ENCODE results near the gene COL5A1.
A peak's percentile ranks its signal among the peaks of the same experiment; 100 is the strongest.

The COL5A1 gene

DNA sequence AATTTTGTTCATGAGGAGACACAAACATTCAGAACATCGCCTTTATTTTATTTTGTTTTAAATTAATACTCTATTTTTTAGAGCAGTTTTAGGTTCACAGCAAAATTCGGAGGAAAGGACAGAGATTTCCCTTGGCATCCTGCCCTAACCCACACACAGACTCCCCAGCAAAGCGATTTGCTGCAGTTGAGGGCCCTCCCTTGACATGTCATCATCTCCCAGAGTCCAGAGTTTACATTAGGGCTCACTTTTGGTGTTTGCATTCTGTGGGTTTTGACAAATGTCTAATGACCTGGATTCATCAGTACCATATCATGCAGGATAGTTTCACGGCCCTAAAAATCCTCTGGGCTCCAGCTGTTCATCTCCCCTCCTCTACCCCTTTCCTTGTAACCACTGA lies 33.6 kb upstream of the COL5A1 start:
- peak; percentile 85 for DNase-seq

DNA sequence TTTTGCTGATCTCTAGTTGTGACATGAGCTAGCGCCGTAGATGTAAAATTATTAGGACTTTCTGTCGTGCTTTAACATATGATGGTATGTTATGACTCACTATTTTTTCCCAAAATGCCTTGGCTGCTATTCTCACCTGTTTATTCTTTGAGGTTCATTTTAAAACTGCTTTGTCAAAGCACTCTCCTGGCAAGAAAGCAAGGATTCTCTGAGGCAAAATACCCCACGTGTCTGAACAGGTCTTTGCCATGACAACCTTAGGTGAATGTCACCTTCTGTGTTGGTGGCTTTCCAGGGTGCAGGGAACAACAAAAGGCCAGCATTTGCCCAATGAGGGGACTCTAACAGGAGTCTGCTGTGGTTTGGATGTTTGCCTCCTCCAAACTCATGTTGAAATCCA lies 30.6 kb upstream of the COL5A1 start:
- no peak for DNase-seq

DNA sequence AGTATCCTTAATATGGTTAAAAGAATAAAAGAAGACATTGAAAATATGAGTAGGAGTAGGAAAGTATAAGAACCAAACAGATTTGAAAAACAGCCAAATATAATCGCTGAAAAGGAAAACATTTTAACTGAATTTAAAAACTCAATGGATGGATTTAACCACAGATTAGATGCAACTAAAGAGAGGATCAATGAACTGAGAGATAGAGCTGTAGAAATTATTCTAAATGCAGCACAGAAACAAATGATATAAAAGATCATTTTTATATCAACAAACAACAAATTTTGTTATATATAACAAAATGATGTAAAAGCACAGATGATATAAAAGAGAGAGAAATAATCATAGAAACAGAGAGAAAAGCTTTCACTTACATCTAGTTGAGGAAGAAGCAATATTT lies 29.3 kb upstream of the COL5A1 start:
- no peak for DNase-seq

DNA sequence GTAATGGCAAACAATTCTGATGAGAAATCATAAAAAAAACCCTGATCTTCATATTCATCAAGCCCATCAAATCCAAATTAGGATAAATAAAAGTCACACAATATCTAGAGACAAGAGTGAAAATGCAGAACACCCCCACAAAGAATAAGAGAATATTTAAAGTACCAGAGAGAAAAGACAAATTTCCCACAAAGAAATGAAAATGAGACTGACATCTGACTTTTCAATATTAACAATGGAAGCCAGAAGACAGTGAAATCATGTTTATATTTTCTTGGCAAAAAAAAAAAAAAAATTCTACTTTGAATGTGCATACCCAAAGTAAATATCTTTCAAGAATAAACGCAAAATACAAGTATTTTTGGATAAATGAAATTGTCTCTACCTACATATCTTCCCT lies 28.9 kb upstream of the COL5A1 start:
- DNase-seq, result no peak

DNA sequence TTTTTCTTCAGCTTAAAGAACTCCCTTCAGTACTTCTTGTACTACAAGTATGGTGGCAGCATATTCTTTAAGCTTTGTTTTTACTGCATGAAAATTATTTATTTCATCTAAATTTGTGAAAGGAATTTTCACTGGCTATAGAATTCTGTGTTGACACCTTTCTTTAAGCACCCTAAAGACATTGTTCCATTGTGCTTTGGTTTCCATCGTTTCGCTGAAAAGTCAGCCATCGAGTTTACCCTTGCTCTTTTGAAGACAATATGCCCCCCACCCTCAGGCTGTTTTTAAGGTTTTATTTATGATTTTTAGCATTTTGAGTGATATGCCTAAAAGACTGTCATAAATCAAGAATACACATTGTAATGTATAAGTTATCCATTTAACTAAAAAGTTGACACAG lies 27.3 kb upstream of the COL5A1 start:
- DNase-seq, result no peak

DNA sequence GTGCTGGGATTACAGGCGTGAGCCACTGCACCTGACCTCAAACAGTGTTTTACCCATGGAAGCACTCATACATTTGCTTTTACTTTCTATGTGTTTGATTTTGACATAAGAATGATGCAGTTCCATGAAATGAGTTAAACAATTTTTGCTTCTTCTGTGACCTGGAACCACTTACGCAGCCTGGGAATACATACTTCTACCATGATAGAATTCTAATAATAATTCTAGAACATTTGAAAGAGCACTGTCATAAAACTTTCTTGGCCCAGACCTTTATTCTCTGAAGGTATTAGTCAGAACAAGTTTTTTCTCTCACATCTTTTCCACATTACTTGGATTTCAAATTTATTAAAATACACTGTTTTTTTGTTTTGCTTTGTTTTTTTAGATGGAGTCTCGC lies 25.3 kb upstream of the COL5A1 start:
- DNase-seq, result no peak

DNA sequence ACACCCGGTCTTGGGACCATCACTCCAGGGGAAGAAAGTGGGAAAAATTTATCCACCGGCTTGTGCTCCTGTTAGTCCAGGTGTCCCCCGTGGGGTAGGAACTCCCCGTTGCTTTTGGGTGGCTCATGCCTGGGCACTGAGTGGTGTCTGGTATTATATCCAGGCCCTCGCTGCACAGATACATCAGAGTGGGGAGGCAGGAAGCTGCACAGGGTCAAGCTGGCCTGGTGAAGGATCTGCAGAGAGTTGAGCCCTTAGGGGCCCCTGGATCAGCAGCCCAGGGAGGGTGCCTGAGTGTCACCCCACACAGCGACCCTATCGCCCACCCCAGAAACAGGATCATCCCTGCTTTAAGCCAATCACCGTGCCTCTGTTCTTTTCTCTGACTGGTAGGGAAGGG lies 24.4 kb upstream of the COL5A1 start:
- DNase-seq, result no peak

DNA sequence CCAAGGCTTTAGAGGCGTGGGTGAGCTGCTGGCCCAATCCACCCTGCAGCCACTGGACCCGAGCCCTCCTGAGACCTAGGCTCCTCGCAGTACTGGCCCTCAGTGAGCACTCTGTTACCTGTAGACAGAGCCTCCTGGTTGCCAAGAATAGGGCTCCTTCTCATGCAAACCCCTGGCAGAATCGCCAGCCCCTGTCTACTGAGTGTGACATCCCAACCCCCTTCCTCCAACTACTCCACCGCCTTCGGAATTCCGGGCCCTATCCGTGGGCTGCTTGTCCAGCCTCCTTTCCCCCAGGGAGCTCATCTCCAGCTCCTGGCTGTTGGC lies 23.8 kb upstream of the COL5A1 start:
- no peak for DNase-seq

DNA sequence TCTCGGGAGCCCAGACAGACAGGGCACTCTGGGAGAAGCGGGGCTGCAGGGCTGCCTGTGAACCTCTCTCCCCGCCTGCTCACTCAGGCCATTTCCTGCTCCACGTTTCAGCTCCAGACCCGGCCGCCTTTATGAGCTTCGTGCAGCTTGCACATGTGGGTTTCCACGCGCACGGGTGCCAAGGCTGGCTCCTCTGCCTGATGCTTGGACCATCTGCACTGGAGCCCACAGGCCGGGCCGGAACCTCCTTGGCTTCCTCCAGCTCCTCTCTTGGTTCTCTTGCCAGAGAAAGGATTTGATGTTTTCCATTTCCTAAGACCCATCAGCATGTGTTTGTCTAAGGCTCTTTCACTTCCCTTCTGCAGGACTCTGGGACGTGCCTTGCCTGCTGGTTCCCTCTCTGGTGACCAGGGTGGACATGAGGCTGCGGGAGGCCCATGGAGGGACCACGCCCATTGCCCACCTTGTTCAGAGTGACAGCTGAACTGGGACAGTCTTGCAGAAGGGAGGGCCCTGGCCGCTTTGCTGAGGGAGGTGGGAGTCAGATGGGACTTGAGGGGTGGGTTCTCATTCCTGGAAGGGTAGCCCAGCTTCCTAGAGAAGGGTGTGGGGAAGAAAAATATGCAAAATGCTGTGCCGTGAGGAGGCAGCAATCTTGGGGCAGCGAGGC lies 23.3 kb upstream of the COL5A1 start:
- DNase-seq, result peak; percentile 24

DNA sequence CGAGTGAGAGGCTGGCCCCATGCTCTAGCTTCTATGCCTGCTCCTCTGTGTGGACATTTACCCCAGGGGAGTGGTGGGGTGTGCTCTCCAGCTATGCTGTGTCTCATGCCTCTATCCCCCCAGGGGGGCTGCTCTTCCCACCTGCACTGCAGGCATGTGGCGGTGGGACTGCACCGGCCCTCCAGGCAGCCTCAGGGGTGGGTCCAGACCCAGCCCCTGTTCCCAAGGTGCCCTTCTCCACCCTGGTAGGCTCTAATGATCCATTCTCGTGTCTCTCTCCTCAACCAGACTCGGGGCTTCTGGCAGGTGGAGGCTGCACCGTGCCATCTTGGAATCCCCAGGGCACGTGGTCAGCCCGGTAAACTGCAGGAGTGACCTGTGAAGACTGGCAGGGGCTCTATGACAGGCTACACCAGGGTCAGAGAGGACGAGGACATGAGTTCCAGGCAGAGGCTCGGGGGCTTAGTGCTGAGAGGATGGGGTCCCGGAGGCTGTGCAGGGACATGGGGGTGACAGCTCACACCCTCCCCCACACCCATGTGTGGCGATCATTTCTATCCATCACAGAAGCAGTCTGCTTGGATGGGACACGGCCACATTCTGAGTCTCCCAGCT lies 22.7 kb upstream of the COL5A1 start:
- DNase-seq, result no peak

DNA sequence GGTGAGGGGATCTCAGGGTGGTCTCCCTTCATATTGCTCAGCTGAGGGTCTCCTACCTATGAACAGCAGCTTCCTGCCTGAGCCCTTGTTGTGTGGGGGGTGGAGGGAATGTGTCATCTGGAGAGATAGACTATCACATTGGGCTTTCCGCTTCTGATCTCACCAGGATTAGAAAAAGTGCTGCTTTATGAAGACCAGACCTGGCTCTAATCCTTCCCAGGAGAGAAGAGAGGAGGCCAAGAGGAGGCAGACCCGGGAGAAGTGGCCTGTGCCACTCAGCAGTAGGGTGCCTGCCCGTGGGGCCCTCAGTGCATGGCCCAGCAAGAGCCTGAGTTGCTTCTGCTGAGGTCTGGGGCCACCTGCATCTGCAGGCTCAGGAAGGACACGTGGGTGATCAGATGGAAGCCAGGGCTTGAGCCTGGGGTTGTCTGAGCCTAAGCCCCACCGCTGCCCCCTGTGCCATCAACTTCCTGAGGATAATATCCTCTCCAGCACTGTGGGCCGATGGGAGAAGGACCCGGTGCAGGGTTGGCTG lies 22.1 kb upstream of the COL5A1 start:
- no peak for DNase-seq

DNA sequence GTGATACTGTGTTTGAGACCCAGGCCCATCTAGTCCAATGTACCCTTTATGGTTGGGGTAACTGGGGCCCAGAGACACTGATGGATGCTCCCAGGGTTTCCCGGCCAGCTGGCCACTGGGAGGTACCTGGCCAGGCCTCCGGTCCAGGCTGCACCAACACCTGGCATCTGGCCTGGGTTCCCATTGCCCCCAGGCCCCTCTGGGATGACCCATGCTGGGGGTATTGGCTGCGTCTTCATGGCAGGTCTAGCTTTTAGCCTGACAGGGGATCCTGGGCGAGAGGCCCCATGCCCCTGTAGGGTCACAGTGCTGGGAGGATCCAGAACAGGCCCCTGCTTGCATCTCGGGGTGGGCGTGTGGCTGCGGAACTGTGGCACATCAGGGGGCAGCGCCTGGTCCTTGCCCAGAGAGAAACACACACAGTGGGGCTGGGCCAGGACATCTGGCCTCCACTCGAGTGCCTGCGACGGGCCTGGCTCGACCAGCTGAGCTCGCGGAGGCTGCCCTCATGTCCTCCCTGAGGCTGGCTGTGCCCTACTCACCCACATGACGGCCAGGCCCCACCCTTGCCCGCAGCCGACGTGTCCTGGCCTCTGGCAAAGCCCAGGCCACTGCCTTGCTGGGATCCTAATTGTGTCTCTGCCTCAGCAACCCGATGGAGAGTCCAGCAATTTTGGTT lies 21.5 kb upstream of the COL5A1 start:
- DNase-seq, result no peak

DNA sequence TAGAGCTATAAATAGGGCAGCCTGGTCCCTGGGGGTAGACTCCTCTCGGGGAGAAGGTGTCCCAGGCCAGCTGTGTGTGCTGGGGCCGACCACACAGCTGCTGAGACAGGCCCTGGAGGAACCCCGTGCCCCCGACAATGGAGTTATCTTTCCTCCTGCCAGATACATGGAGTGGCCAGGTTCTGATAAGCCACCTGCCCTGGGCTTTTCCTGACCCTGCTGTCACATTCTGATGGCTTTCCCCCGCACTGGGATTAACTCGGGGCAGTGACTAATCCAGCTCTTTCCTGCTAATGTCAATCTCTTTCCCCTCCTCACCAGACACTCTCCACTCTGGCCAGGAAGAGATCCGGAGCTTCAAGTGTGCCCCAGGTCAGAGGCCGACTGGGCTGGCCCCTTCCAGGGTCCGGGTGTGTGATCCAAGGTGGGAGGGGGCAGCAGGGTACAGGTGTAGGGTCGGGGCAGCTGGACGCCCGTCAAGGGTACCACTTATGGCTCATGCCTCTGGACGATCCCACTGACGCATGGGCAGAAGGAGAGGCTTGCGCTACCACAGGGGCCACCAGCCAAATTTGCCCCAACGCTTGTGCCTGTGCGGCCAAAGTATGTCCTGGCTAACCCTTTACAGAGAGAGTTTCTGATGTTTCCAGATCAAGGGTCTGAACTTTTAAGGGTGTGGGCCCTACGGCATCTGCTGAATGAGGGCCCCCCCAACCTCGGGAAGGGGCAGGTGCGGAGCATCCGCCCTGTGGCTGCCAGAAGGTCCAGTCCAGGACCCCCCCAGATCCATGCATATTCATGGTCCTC lies 20.6 kb upstream of the COL5A1 start:
- no peak for DNase-seq

DNA sequence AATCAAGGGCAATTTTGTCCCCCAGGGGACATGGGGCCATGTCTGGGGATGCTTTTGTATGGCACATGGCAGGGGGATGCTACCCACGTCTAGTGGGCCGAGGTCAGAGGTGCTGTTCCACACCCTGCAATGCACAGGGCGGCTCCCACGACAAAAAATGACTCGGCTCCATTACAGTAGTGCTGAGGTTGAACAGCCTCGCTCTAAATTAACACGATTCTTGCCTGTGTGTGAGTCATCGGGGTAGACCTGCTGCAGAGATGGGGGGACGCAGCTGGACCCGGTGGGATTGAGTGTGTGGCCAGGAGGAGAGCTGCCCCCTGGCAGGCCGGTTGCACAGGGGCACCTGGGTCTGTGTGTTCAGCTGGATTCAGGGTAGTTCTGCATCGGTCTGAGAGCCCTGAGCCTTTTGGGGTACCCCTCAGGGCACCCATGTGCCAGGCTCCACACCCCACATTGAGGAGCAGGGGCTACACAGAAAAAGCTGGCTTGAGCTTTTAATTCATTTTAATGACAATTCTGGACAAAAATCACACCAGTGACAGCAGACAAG lies 20.0 kb upstream of the COL5A1 start:
- no peak for DNase-seq

DNA sequence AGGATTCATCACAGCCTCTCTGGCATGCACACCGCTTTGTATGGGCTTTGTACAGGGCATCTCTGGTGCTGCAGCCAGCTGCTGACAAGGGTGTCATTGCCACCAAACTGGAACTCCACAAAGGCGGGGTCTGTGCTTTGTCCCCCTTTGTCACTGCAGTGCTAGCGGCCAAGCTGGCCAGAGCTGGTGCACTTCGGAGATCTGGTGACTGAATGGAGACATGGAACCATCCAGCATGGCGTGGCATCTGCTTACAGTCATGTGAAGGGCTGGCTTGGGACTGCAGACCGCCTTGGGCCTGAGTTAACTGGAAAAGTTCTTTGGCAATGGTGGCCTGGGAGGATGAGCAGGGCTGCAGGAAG lies 18.7 kb upstream of the COL5A1 start:
- DNase-seq, result peak; percentile 24

DNA sequence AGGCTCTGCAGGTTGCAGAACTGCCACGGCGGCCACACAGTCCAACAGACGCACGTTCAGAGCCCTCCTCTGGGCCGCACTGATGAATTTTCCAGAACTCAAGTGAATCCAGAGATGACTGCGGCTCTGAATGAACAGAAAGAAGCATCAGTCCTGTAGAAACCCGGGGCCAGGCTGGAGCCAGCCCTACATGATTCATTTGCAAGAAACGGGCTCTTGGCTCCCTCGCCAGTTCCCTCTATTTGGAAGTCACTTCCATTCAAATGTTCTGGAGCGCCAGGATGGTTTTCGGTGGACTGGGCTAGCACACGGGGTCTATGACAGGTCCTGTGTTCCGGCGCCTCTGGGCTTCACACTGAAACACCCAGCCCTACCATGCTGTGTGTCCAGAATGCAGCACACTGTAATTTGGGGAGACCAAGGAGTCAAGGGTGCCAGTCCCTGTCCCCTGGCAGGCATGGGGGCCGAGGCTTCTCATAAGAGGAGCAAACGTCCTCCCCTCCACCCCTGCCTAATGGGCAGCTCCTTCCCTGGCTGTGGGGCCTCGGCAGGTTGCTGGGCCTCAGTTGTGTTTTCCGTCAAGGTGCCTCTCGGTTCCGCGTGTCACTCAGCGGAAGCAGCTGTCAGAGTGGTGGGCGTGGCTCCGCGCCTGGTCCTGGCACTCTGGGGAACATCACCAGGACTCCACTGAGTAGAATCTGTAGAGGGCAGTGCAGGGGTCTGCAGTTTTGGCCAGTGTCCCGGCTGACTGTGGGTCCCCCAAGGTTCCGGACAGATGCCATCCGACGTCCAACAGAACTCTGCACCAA lies 18.1 kb upstream of the COL5A1 start:
- DNase-seq, result no peak

DNA sequence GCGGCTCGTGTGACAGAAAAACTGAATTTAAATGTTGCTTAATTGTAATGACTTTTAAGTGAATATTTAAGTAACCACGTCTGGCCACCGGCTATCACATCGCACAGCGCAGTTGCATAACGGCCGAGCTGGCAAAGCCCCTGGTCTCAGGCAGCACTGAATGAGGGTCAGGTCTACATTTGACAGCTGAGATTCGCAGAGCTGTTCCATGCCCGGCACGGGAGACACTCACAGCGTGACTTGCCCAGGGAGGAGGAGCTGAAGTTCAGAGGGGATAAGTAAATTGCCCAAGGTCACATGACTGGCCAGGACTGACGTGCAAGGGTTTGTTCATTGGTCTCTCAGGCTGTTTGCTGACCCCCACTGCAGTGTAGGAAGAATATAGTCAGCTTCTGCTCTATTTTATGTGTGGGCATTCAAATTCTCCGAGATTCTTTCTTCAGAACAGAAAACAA lies 17.4 kb upstream of the COL5A1 start:
- peak; percentile 41 for DNase-seq

DNA sequence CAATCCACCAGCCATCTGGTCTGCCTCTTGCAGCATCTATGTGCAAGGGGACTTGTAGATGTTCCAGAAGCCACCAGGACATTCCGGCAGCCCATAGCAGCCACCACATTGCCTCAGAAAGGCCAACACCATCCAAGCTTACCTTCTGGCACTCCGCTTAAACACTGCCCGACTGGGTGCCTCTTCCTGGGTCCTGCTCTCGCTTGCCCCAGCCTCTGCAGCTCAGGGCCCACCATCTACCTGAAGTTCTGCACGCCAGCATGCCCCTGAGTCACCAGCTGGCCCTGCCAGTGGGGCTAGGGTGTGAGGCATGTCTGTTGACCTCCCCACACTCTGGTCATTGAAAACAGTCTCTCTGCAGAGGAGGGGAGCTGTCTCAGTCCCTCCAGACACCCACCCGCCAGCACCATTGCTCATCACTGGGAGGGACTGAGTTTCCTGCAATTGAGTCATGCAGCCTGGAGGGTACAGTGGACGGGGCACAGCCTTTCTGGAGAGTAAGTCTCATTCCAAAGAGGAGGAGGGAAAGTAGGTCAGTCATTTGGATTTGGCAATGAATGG lies 16.9 kb upstream of the COL5A1 start:
- peak; percentile 97 for DNase-seq

DNA sequence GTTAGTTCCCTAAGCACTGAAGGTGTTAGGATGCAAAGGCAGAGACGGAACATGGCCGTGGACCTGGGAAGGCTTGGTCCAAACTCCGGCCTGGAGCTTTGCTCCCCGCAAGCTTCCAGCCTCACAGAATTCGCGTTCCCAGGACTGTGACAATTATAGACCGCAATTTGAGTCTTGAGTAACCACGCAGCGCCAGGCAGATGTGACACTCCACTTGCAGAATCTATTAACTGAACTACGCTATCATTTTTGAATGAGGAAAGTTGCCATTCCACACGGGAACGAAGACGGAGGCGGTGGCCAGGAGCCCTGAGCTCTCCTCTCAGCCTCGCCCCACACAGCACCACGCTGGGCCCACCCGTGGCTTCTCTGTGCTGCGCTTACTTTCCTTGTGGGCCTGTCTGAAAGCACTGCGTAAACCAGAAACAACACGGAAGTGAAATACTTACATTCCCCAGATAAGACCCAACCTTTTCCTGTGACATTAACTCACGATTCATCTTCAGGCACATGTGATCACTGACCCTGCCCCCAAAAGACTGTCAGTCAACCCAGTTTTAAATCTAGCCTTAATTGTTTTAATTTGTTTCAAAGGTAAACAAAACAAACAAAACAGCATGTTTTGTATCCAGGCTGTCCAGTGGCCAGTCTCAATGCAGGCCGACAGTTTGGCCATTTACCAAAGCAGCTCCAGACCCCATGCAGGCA lies 16.1 kb upstream of the COL5A1 start:
- DNase-seq, result peak; percentile 65

DNA sequence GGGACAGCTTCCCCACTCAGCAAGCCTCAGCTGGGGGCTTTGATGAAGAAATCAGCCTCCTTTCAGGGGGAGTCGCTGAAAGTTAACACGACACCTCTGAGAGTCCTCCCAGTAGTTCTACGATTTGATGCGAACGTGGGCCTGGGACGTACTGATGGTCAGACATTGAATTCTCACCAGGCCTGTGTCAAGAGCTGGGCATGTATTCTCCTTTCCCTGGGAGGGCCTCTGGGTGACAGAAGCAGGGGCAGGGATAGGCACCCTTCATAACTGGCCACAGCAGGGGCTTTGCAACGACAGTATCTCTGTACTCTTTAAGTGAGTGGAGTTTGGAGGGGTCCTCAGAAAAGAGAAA lies 15.6 kb upstream of the COL5A1 start:
- DNase-seq, result no peak

Data from fibroblast of skin of scalp (primary cell).